ENCODE data around the gene OSBPL8.

The OSBPL8 gene

GRCh38 chr12:76345569-76345968, 214.0 kb downstream of the OSBPL8 start:
- Histone ChIP-seq H3K27me3 (ENCODE audit: insufficient read depth, poor library complexity, severe bottlenecking) (no peaks in the 10 kb centered on the region), H3K36me3 (ENCODE audit: low read depth) (peaks cover 8% of the 10 kb centered on the region; the same call in 1 of the 2 replicates), H3K4me3 (ENCODE audit: severe bottlenecking) (no peak overlapping the region), H3K9me3 (ENCODE audit: severe bottlenecking) (no peaks in the 10 kb centered on the region), H3K4me1 (ENCODE audit: insufficient read depth, poor library complexity, severe bottlenecking) (peaks cover 28% of the 10 kb centered on the region), H3K27ac (ENCODE audit: poor library complexity, severe bottlenecking) (peak overlapping the region; percentile 24)
- no peak for DNase-seq (ENCODE audit: low spot score)
- ATAC-seq (ENCODE audit: low read depth) = no peak
- TF ChIP-seq CTCF (IDR thresholded peaks at IDR 0.05; ENCODE audit: poor library complexity, severe bottlenecking) = no peak

DNA sequence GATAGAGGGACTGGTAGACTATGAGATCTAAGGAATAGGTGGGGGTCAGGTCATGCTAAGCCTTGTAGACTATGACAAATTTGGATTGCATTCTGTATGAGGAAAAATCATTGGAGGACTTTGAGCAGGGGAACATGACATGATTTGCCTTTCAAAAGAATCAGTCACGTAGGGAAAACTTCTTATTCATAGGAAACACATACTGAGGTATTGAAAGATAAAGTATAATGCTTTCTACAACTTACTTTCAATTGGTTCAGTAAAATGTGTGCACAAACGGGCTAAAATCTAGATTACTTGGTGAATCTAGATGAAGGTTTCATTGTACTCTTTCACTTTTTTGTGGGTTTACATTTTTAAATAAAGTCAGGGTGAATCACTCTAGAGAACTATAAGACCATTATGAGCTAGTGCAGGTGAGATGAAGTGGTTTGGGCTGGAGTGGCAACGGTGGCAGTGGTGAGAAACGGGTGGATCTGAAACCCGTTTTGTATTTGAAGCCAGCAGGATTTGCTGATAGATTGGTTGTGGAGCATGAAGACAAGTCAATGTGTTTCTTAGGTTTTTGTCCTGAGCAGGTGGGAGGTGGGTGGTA, 218.0 kb downstream of the OSBPL8 start:
- TF ChIP-seq CTCF (IDR thresholded peaks at IDR 0.05; ENCODE audit: poor library complexity, severe bottlenecking) = no peak
- H3K4me1 ChIP-seq (ENCODE audit: insufficient read depth, poor library complexity, severe bottlenecking) = peaks cover 29% of the 10 kb centered on the region

DNA sequence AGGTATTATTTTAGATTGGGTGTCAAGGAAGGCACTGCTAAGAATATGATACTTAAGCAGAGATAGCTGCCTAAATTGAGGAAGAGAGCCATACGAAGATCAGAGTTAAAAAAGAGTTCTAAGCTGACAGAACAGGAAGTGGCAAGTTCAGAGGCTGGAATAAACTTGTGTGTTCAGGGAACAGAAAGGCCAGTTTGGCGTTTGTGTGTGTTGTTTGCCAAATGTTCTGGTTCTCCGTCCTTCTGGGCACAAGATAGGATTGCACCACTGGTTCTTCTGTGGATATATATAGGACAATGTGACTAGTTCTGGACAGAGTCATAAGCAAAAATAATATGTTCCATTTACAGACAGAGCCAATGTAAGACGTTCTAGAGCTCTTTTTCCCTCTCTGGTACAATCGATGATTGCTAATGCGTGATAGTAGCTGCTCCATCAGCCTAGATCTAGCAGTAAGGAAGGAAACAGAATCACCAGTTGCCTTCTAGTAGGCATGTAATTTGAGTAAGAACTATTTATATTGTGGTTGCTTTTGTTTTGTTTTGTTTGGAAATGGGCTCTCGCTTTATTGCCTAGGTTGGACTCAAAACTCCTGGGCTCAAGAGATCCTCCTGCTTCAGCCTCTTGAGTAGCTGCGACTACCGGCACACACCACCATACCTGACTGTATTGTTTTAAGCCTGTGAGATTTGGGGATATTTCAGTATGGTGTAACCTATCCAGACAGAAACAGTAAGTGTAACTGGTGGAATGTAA, 218.7 kb downstream of the OSBPL8 start:
- H3K27ac ChIP-seq (ENCODE audit: poor library complexity, severe bottlenecking) = peak overlapping the region; percentile 33
- no peaks in the 10 kb centered on the region for H3K36me3 ChIP-seq (ENCODE audit: low read depth)
- peaks cover 23% of the 10 kb centered on the region for H3K4me1 ChIP-seq (ENCODE audit: insufficient read depth, poor library complexity, severe bottlenecking)
- no peak overlapping the region for H3K4me3 ChIP-seq (ENCODE audit: severe bottlenecking)
- H3K27me3 ChIP-seq (ENCODE audit: insufficient read depth, poor library complexity, severe bottlenecking) = no peaks in the 10 kb centered on the region
- no peak for DNase-seq (ENCODE audit: low spot score)
- TF ChIP-seq CTCF (IDR thresholded peaks at IDR 0.05; ENCODE audit: poor library complexity, severe bottlenecking) = no peak
- ATAC-seq (ENCODE audit: low read depth) = no peak
- no peaks in the 10 kb centered on the region for H3K9me3 ChIP-seq (ENCODE audit: severe bottlenecking)

More for the DNA sequence above, 218.0 kb downstream of the OSBPL8 start:
- H3K36me3 ChIP-seq (ENCODE audit: low read depth) = peaks cover 5% of the 10 kb centered on the region; the same call in 1 of the 2 replicates
- no peak for DNase-seq (ENCODE audit: low spot score)
- no peaks in the 10 kb centered on the region for H3K9me3 ChIP-seq (ENCODE audit: severe bottlenecking)
- peak overlapping the region; percentile 33 for H3K27ac ChIP-seq (ENCODE audit: poor library complexity, severe bottlenecking)
- no peak overlapping the region for H3K4me3 ChIP-seq (ENCODE audit: severe bottlenecking)
- no peaks in the 10 kb centered on the region for H3K27me3 ChIP-seq (ENCODE audit: insufficient read depth, poor library complexity, severe bottlenecking)
- ATAC-seq (ENCODE audit: low read depth) = peak; percentile 81

DNA sequence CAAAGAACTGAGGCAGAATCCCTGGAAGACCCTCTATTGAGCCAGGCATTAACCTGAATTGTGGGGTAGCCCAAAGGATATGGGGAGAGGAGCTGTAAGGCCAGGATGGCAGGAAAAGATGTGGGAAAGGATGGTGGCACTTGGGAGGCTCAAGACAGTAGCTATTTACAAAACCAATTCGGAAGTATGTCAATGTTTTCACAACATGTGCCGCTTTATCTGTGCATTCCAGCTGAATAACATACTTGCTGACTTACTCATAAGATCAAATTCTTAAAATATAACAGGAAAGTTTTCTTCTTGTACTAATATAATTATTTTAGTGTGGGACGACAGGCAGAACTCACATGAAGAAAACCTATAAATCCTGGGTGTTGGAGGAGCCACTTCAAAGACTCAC, 222.0 kb downstream of the OSBPL8 start:
- Histone ChIP-seq H3K36me3 (ENCODE audit: low read depth) (no peaks in the 10 kb centered on the region), H3K4me3 (ENCODE audit: severe bottlenecking) (no peak overlapping the region), H3K9me3 (ENCODE audit: severe bottlenecking) (no peaks in the 10 kb centered on the region), H3K27ac (ENCODE audit: poor library complexity, severe bottlenecking) (peak overlapping the region; percentile 0), H3K4me1 (ENCODE audit: insufficient read depth, poor library complexity, severe bottlenecking) (peaks cover 20% of the 10 kb centered on the region), H3K27me3 (ENCODE audit: insufficient read depth, poor library complexity, severe bottlenecking) (no peaks in the 10 kb centered on the region)
- DNase-seq (ENCODE audit: low spot score) = no peak
- TF ChIP-seq CTCF (IDR thresholded peaks at IDR 0.05; ENCODE audit: poor library complexity, severe bottlenecking) = no peak
- peak; percentile 48; the same call in 1 of the 3 replicates for ATAC-seq (ENCODE audit: low read depth)

- no peak overlapping the region for H3K27ac ChIP-seq (ENCODE audit: poor library complexity, severe bottlenecking)
- no peak for TF ChIP-seq CTCF (IDR thresholded peaks at IDR 0.05; ENCODE audit: poor library complexity, severe bottlenecking)
- no peaks in the 10 kb centered on the region for H3K27me3 ChIP-seq (ENCODE audit: insufficient read depth, poor library complexity, severe bottlenecking)
- ATAC-seq (ENCODE audit: low read depth) (no peak), DNase-seq (ENCODE audit: low spot score) (no peak)
- H3K36me3 ChIP-seq (ENCODE audit: low read depth) = no peaks in the 10 kb centered on the region
- H3K9me3 ChIP-seq (ENCODE audit: severe bottlenecking) = no peaks in the 10 kb centered on the region
- H3K4me1 ChIP-seq (ENCODE audit: insufficient read depth, poor library complexity, severe bottlenecking) = peaks cover 18% of the 10 kb centered on the region
- no peak overlapping the region for H3K4me3 ChIP-seq (ENCODE audit: severe bottlenecking)
These were observed 227.0 kb downstream of the OSBPL8 start for GRCh38 chr12:76332606-76333005.

Data from RWPE2 (cell line).